CD4-positive, alpha-beta T cell (primary cell): Measurements from ENCODE around the gene SLC25A1. TPM values are rescaled to one million over a fixed set of nuclear protein-coding genes. Genes with fewer than 3 reads are reported as not detected.

ENCODE experiments used
- ATAC-seq: fragments of 200-7000 bp; cut with Tn5 transposase; one replicate; pipeline ENCODE4 v1.10.0; 2022; ENCODE audit warnings: mild to moderate bottlenecking; ENCODE audit not compliant: poor library complexity
- CTCF ChIA-PET: fragments of 350-600 bp; sonication (Branson Sonifier 250); formaldehyde crosslinking; loops from one replicate; lab custom pipeline; 2021; ENCODE audit warnings: antibody characterized with exemption, inconsistent platforms; lab: Charles Lee
- POLR2A ChIA-PET: fragments of 350-600 bp; sonication (Branson Sonifier 250); formaldehyde crosslinking; loops from one replicate; lab custom pipeline; 2021; ENCODE audit warnings: antibody characterized with exemption, inconsistent platforms; lab: Charles Lee
- DNase-seq, 14 experiments: peaks; one replicate each; pipeline ENCODE4 v3.0.0-alpha.2; 2013 to 2020; ENCODE audit warnings: mixed read lengths in 2 of 14
- H3K27ac ChIP-seq, 2 donors: one replicate each; pipeline versions ENCODE4 v1.5.1 to v1.7.0; 2013; ENCODE audit warnings: low read length in 2 of 2, low read depth in 1 of 2, mild to moderate bottlenecking in 1 of 2
- H3K27me3 ChIP-seq, 2 experiments: 1 replicate in 1 of 2; 2 replicates in 1 of 2; pipeline versions ENCODE4 v1.6.1 to v1.7.0; 2013; ENCODE audit warnings: low read length in 2 of 2, control low read depth in 1 of 2, mild to moderate bottlenecking in 1 of 2, moderate library complexity in 1 of 2; ENCODE audit not compliant: insufficient read depth in 2 of 2, control insufficient read depth in 1 of 2
- H3K36me3 ChIP-seq: one replicate; pipeline ENCODE4 v1.6.1; 2013; ENCODE audit warnings: low read length, control low read depth; ENCODE audit not compliant: insufficient read depth
- H3K4me1 ChIP-seq: one replicate; pipeline ENCODE4 v1.6.1; 2013; ENCODE audit warnings: low read length, control low read depth; ENCODE audit not compliant: insufficient read depth
- H3K4me3 ChIP-seq: one replicate; pipeline ENCODE4 v1.5.1; 2013; ENCODE audit warnings: mild to moderate bottlenecking, low read length, moderate library complexity
- H3K9me3 ChIP-seq, 2 experiments: 1 replicate in 1 of 2; 2 replicates in 1 of 2; pipeline versions ENCODE4 v1.6.1 to v1.7.0; 2013; ENCODE audit warnings: low read length in 2 of 2, mild to moderate bottlenecking in 2 of 2, control low read depth in 1 of 2, moderate library complexity in 1 of 2; ENCODE audit not compliant: control insufficient read depth in 1 of 2, insufficient read depth in 1 of 2
- H3K27ac Mint-ChIP-seq: one replicate; pipeline ENCODE4 v1.8.0; 2020; ENCODE audit warnings: mixed read lengths
- H3K27me3 Mint-ChIP-seq: one replicate; pipeline ENCODE4 v1.8.0; 2021; ENCODE audit warnings: mixed read lengths
- H3K36me3 Mint-ChIP-seq: one replicate; pipeline ENCODE4 v1.8.0; 2021; ENCODE audit warnings: low read depth, mixed read lengths
- H3K4me1 Mint-ChIP-seq: one replicate; pipeline ENCODE4 v1.8.0; 2021; ENCODE audit warnings: low read depth, mixed read lengths
- H3K4me3 Mint-ChIP-seq: one replicate; pipeline ENCODE4 v1.8.0; 2020; ENCODE audit warnings: mild to moderate bottlenecking, mixed read lengths
- H3K9me3 Mint-ChIP-seq: one replicate; pipeline ENCODE4 v1.8.0; 2020; ENCODE audit warnings: mixed read lengths
- intact Hi-C, 2 experiments: fragments of 100-400 bp; cut with DNase I in 1 of 2; cut with micrococcal nuclease in 1 of 2; formaldehyde crosslinking; loops; one replicate each; pipeline versions ENCODE4 v1.15.1 to v1.9.0; 2023 to 2025; cut with DNase I, micrococcal nuclease
- total RNA-seq, 174 experiments: library from RNA in 2 of 174; stranded (reverse) in 2 of 174; gene quantifications; one replicate each; pipeline ENCODE4 v1.2.3 and lab custom pipeline; 2021 to 2026
- TF ChIP-seq, protein P1 (sequence below): fragments of 200-600 bp; IDR thresholded peaks from one replicate; pipeline ENCODE4 v1.8.0; 2022; ENCODE audit warnings: antibody characterized with exemption, mild to moderate bottlenecking

The SLC25A1 gene
- total RNA-seq, 2 experiments from 2014 or later: 17.6 to 18.0 TPM

DNA sequence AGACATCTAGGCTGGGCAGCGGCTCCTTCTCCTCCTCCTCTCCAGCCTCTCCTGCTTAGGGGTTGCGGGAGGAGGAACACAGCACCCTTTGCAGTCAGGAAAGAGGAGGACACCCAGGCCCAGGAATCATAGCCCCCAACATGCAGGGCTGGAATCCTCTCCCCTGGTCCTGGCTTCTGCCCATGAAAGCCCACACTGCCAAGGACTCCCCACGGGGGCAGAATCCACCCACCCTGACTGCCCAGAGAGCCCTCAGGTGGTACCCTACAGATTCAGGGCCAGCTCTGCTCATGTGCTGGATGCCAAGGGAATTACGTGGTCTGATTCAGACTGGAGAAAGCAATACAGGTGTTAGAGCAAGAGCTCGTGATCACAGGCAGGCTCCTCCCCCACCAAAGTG, 38.6 kb downstream of the SLC25A1 start:
- H3K9me3 Mint-ChIP-seq: no peaks in the 10 kb centered on the region
- Histone ChIP-seq H3K9me3 (no peaks in the 10 kb centered on the region), H3K4me1 (peaks cover 22% of the 10 kb centered on the region), H3K27me3 (no peaks in the 10 kb centered on the region), H3K36me3 (peaks cover 74% of the 10 kb centered on the region), H3K4me3 (no peak overlapping the region), H3K27ac (no peak overlapping the region)
- H3K27me3 Mint-ChIP-seq: no peaks in the 10 kb centered on the region
- intact Hi-C loops: loop anchor here (10.0 kb wide), 2 partner anchors 305 to 335 kb away; partner anchors contain the start of genes C22orf39 (in 1 of the 2), CDC45 (in 1 of the 2) and UFD1 (in 1 of the 2)
- H3K4me1 Mint-ChIP-seq: peaks cover 22% of the 10 kb centered on the region
- no peak overlapping the region for H3K4me3 Mint-ChIP-seq
- no peak for ATAC-seq
- ChIA-PET POLR2A (no interaction called here), CTCF (no interaction called here)
- TF ChIP-seq, protein P1, sequence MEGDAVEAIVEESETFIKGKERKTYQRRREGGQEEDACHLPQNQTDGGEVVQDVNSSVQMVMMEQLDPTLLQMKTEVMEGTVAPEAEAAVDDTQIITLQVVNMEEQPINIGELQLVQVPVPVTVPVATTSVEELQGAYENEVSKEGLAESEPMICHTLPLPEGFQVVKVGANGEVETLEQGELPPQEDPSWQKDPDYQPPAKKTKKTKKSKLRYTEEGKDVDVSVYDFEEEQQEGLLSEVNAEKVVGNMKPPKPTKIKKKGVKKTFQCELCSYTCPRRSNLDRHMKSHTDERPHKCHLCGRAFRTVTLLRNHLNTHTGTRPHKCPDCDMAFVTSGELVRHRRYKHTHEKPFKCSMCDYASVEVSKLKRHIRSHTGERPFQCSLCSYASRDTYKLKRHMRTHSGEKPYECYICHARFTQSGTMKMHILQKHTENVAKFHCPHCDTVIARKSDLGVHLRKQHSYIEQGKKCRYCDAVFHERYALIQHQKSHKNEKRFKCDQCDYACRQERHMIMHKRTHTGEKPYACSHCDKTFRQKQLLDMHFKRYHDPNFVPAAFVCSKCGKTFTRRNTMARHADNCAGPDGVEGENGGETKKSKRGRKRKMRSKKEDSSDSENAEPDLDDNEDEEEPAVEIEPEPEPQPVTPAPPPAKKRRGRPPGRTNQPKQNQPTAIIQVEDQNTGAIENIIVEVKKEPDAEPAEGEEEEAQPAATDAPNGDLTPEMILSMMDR: no peak
- DNase-seq: no peak
- H3K27ac Mint-ChIP-seq: no peak overlapping the region
- peaks cover 67% of the 10 kb centered on the region for H3K36me3 Mint-ChIP-seq

DNA sequence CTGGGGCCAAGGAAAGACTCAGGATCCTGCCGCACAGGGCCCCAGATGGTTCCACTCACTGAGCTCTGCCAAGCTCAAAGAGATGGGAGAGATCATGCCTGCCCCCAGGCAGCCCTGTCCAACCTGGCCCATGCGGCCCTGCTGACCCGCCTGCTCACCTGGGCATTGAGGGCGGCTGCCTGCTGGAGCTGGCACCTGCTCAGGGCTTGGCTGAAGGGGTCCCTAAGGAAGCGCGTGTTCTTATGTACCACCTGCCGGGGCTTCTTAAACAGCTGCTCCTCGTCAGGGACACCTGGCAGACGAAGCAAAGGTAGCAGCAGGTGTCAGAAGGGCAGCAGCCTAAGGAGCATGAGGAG, 39.6 kb downstream of the SLC25A1 start:
- ChIA-PET CTCF (no interaction called here), POLR2A (interaction anchor here (1.0 kb wide), 1 partner anchor 17 kb away, joined by 3 read pairs; the partner anchor contains the start of gene DGCR2)
- H3K27ac Mint-ChIP-seq: no peak overlapping the region
- H3K36me3 Mint-ChIP-seq: peaks cover 70% of the 10 kb centered on the region
- no peaks in the 10 kb centered on the region for H3K27me3 Mint-ChIP-seq
- DNase-seq (no peak), ATAC-seq (no peak)
- no peaks in the 10 kb centered on the region for H3K9me3 ChIP-seq
- no peaks in the 10 kb centered on the region for H3K27me3 ChIP-seq
- H3K4me1 ChIP-seq: peaks cover 16% of the 10 kb centered on the region
- peaks cover 12% of the 10 kb centered on the region for H3K4me1 Mint-ChIP-seq
- H3K4me3 Mint-ChIP-seq: no peak overlapping the region
- TF ChIP-seq, protein P1: no peak
- H3K36me3 ChIP-seq: peaks cover 84% of the 10 kb centered on the region
- no peak overlapping the region for H3K4me3 ChIP-seq
- intact Hi-C loops: no loop called here
- H3K9me3 Mint-ChIP-seq: no peaks in the 10 kb centered on the region
- no peak overlapping the region for H3K27ac ChIP-seq

DNA sequence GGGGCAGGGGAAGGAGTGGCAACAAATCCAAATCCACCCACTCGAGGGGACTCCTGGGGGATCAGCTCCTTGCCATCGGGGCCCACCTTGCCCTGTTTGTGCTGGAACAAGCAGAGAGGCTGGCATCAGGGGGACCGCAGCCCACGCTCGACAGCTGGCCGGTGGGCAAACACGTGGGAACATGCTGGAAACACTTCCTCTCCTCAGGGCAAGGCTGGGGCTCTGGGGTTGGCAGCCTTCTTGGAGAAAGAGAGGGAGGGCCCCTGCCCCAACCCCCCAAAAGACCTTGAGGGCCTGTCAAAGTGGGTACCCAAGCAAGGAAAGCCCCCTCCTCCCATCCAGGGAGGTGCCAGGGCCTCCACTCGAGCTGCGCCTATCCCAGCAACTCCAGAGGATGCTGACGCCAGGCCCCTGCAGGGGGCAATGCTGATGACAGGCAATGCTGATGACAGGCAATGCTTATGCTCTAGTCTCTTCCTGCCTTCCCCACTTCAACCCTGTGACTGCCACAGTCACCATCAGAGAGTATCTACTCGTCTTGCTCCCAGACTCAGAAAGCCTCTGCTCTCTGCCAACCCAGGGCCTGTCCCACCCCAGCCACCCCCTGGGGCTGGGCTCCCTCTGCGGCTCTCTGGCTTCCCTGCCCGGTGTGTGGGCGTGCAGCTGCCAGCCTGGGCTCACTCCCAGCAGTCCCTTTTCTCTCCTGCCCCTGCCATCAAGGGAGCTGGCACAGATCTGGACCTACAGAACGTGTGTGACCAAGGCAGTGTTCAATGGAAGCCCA, 40.1 kb downstream of the SLC25A1 start:
- CTCF ChIA-PET: no interaction called here
- no peaks in the 10 kb centered on the region for H3K9me3 Mint-ChIP-seq
- H3K4me3 Mint-ChIP-seq: no peak overlapping the region
- intact Hi-C loops: no loop called here
- H3K36me3 Mint-ChIP-seq: peaks cover 71% of the 10 kb centered on the region
- ATAC-seq (no peak), DNase-seq (no peak)
- no peak overlapping the region for H3K27ac Mint-ChIP-seq
- peaks cover 7% of the 10 kb centered on the region for H3K4me1 Mint-ChIP-seq
- Histone ChIP-seq H3K27ac (no peak overlapping the region), H3K4me3 (no peak overlapping the region), H3K9me3 (no peaks in the 10 kb centered on the region), H3K27me3 (no peaks in the 10 kb centered on the region), H3K36me3 (peaks cover 90% of the 10 kb centered on the region), H3K4me1 (peaks cover 10% of the 10 kb centered on the region)
- TF ChIP-seq, protein P1: no peak
- POLR2A ChIA-PET: interaction anchor here (1.0 kb wide), 1 partner anchor 16 kb away, joined by 3 read pairs; the partner anchor contains the start of gene DGCR2
- H3K27me3 Mint-ChIP-seq: no peaks in the 10 kb centered on the region
